Spleen (tissue), 7 donors: Measurements from ENCODE around the gene AGMO.

Experiments
- POLR2A ChIP-seq, 3 donors: fragments of 450-650 bp; IDR thresholded peaks; one replicate each; pipeline ENCODE4 v1.5.1; 2017; ENCODE audit warnings: antibody characterized with exemption in 3 of 3, mild to moderate bottlenecking in 1 of 3
- POLR2AphosphoS5 ChIP-seq, 3 donors: sonication (generic); formaldehyde crosslinking; IDR thresholded peaks; one replicate each; pipeline ENCODE4 v1.5.1; 2017; ENCODE audit warnings: antibody characterized with exemption in 3 of 3
- TF ChIP-seq, protein P1 (sequence below), 11 experiments: fragments of 200-600 bp in 7 of 11; fragments of 450-650 bp in 4 of 11; sonication (generic) in 4 of 11; IDR thresholded peaks in 8 of 11; conservative IDR thresholded peaks in 3 of 11; 1 replicate in 7 of 11; 2 replicates in 4 of 11; pipeline versions ENCODE4 v1.4.0 to v1.8.0; 2016 to 2021; ENCODE audit warnings: antibody characterized with exemption in 11 of 11, inconsistent platforms in 4 of 11, mild to moderate bottlenecking in 1 of 11
- donor health status: DM: no; HTN: no; CAD: no; lungs with moderate emphysema.
- donor health status: DM: no; HTN: no; CAD: no.
- donor health status: DM: no; HTN: no; CAD: no.

DNA sequence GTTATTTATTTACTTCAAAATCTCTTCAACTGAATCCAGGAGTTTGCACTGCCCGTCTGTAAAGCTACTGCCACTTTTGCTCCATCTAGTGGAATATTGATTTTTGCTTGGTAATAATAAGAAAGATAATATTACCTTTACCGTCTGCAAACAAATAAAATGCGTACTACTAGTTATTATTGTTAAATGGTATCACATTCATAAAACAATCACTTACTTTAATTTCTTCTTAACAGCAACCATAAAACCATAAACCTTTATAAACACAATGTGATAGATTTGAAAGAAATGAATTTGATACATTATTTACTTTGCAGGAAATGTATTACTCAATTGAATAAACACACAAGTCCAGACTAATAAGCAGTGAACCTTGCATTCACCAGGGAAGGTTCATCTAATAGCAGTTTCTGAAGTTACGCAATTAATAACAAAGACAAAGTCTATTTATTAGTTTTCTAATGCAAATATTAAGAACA is 6.4 kb downstream of the AGMO start:
- TF ChIP-seq, protein P1, sequence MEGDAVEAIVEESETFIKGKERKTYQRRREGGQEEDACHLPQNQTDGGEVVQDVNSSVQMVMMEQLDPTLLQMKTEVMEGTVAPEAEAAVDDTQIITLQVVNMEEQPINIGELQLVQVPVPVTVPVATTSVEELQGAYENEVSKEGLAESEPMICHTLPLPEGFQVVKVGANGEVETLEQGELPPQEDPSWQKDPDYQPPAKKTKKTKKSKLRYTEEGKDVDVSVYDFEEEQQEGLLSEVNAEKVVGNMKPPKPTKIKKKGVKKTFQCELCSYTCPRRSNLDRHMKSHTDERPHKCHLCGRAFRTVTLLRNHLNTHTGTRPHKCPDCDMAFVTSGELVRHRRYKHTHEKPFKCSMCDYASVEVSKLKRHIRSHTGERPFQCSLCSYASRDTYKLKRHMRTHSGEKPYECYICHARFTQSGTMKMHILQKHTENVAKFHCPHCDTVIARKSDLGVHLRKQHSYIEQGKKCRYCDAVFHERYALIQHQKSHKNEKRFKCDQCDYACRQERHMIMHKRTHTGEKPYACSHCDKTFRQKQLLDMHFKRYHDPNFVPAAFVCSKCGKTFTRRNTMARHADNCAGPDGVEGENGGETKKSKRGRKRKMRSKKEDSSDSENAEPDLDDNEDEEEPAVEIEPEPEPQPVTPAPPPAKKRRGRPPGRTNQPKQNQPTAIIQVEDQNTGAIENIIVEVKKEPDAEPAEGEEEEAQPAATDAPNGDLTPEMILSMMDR (IDR thresholded peaks at IDR 0.05 in 8 of 11, conservative IDR thresholded peaks at IDR 0.05 in 3 of 11), result no peak
- TF ChIP-seq POLR2A (IDR thresholded peaks at IDR 0.05), result no peak
- TF ChIP-seq POLR2AphosphoS5 (IDR thresholded peaks at IDR 0.05), result no peak
